GM12874 (cell line): ENCODE results near the gene HOXC12.

Experiments
- CTCF ChIP-seq: IDR thresholded peaks from 2 replicates; pipeline ENCODE4 v1.5.1; 2011; ENCODE audit warnings: low read depth, mild to moderate bottlenecking, control low read depth, low read length, moderate library complexity; ENCODE audit not compliant: insufficient read depth

HOXC12 gene

GRCh38 chr12:53937596-53938325 lies 16.9 kb upstream of the HOXC12 start:
- TF ChIP-seq CTCF, result no peak

- TF ChIP-seq CTCF, result no peak
These were observed 16.2 kb upstream of the HOXC12 start, which contains the start of gene HOXC13 for GRCh38 chr12:53938326-53939140. Gene HOXC13, plus strand, starts transcription at chr12:53938831. Its CDS starts 76 bp downstream, at chr12:53938907.

- no peak for TF ChIP-seq CTCF
These were observed 15.3 kb upstream of the HOXC12 start for GRCh38 chr12:53939141-53940108.

DNA sequence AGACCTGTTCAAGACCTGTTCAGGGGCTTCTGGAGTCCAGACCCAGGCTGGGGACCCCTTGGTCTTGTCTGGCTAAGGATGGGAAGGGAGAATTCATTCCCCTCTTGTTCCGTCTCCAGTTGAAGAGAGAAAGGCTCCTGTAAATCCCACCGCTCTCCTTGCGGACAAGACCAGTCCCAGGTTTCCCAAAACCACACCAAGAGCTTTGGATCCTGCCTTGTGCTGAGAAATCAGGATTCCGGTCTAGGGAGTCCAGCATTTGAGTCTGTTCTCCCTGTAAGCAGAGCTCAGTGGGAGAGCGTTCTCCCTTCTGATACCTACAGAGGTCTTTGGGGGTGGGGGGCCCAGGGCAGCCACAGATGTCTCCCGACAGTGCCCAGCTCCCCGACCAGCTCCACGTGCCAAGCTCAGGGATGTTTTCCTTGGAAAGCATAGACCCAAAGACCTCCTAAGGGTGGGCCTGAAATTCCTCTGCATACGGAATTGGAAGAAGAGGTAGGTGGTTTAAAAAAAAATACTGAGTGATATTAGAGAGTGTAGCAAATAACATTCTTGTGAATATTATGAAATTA lies 14.2 kb upstream of the HOXC12 start:
- TF ChIP-seq CTCF, result no peak

DNA sequence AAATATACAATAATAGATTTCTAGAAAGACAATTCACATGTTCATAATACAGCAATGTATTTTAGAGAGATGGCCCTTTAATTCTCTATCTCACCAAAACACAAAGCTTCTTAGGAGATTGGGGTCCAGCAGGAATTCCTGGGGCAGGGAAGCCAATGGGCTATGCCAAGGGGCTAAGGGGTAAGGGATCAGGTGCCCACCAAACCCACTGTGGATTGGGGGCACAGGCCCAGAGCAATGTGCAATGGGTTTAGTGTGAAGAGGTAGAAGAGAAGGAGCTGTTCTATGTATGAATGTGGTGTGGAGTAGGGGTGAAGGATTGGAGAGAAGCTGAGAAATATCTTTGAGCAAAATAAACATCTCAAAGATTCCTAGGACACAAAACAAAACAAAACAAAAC lies 13.5 kb upstream of the HOXC12 start:
- no peak for TF ChIP-seq CTCF

DNA sequence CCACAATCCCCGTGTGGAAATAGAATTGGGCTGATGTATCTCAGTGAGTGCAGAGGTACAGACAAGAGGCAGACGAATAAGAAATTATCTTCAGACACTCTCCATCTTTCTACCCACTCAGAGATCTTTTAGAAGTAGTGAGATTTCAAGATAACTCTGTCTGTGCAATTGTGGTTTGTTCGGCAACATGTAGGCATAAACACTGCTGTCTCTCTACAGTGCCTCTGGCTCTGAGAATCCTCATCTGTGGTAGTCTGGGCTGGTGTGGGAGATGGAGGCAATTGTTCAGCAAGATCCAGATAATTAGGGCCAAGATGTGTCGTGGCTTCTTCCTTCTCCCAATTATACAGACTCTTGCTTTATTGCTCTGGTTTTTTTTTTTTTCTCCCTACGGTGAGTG lies 13.0 kb upstream of the HOXC12 start:
- TF ChIP-seq CTCF, result no peak
